A549 (cell line): ENCODE data around the gene SYTL3. TPM values are rescaled to one million over a fixed set of nuclear protein-coding genes. Genes with fewer than 3 reads are reported as not detected.

Experiments
- ATAC-seq, 2 experiments: fragments of 200-7000 bp in 1 of 2; fragments of >200 bp in 1 of 2; cut with Nextera tagmentation in 1 of 2; cut with Tn5 transposase in 1 of 2; 3 replicates each; pipeline versions ENCODE4 v1.8.0 to v1.9.1; 2018 to 2020; ENCODE audit warnings: mild to moderate bottlenecking in 1 of 2, moderate library complexity in 1 of 2
- CTCF ChIA-PET: fragments of 300-600 bp; sonication (Branson Sonifier 250); formaldehyde crosslinking; extraction: SDS; loops from one replicate; lab custom pipeline; 2021; ENCODE audit warnings: antibody characterized with exemption, inconsistent platforms; lab: Yijun Ruan, JAX
- POLR2A ChIA-PET: fragments of 350-600 bp; formaldehyde crosslinking; extraction: SDS; loops from one replicate; lab custom pipeline; 2021; ENCODE audit warnings: antibody characterized with exemption, inconsistent platforms; lab: Yijun Ruan, JAX
- DNase-seq, 2 experiments: peaks; one replicate each; pipeline versions ENCODE4 v3.0.0 to v3.0.0-alpha.2; 2011 to 2016; ENCODE audit warnings: low read depth in 1 of 2, low spot score in 1 of 2
- FAIRE-seq: peaks from 2 replicates; lab custom pipeline; 2011; peaks lifted over from hg19 to GRCh38; lab: Jason Lieb, UNC
- H3K27ac ChIP-seq, 2 experiments: fragments of >200 bp; sonication (Bioruptor Twin); formaldehyde crosslinking; 3 replicates each; pipeline ENCODE4 v1.5.1; 2016 to 2017
- H3K4me1 ChIP-seq: fragments of >200 bp; sonication (Bioruptor Twin); formaldehyde crosslinking; 3 replicates; pipeline ENCODE4 v1.6.1; 2016
- H3K4me2 ChIP-seq: fragments of >200 bp; sonication (Bioruptor Twin); formaldehyde crosslinking; 3 replicates; pipeline ENCODE4 v1.6.1; 2016
- H3K4me3 ChIP-seq: fragments of >200 bp; sonication (Bioruptor Twin); formaldehyde crosslinking; 3 replicates; pipeline ENCODE4 v1.5.1; 2016
- H3K9me3 ChIP-seq: fragments of >200 bp; sonication (Bioruptor Twin); formaldehyde crosslinking; 3 replicates; pipeline ENCODE4 v1.6.1; 2016
- CEBPB ChIP-seq, 2 experiments: fragments of >200 bp in 1 of 2; sonication (Bioruptor Twin) in 1 of 2; formaldehyde crosslinking in 1 of 2; IDR thresholded peaks; 2 replicates each; pipeline ENCODE4 v1.6.1; 2012 to 2016
- CHD4 ChIP-seq: fragments of 200-600 bp; sonication (generic); IDR thresholded peaks from 2 replicates; pipeline ENCODE4 v1.6.1; 2016; ENCODE audit warnings: antibody characterized with exemption, mild to moderate bottlenecking, borderline replicate concordance
- EHMT2 ChIP-seq: fragments of 200-600 bp; sonication (generic); IDR thresholded peaks from 2 replicates; pipeline ENCODE4 v1.6.1; 2016; ENCODE audit warnings: antibody characterized with exemption, low read depth, mild to moderate bottlenecking, moderate library complexity
- GATA3 ChIP-seq: IDR thresholded peaks from 2 replicates; pipeline ENCODE4 v1.6.1; 2012; ENCODE audit warnings: borderline replicate concordance
- KDM5A ChIP-seq: fragments of 200-600 bp; sonication (generic); IDR thresholded peaks from 2 replicates; pipeline ENCODE4 v1.6.1; 2016; ENCODE audit warnings: antibody characterized with exemption, mild to moderate bottlenecking
- RARB ChIP-seq: fragments of 250-450 bp; sonication (Bioruptor Pico); IDR thresholded peaks from 2 replicates; pipeline ENCODE4 v1.8.0; 2021; ENCODE audit warnings: mild to moderate bottlenecking, moderate library complexity
- RCOR1 ChIP-seq: fragments of 150-350 bp; IDR thresholded peaks from 2 replicates; pipeline ENCODE4 v1.6.1; 2014; ENCODE audit warnings: antibody characterized with exemption, low read length, low read depth
- RFX5 ChIP-seq: fragments of 450-650 bp; IDR thresholded peaks from 2 replicates; pipeline ENCODE4 v1.7.1; 2014; ENCODE audit warnings: antibody characterized with exemption, mild to moderate bottlenecking, moderate library complexity
- SREBF2 ChIP-seq: fragments of 450-650 bp; IDR thresholded peaks from 2 replicates; pipeline ENCODE4 v1.6.1; 2014; ENCODE audit warnings: mild to moderate bottlenecking, moderate library complexity
- TFCP2L1 ChIP-seq: fragments of 250-450 bp; sonication (Bioruptor Pico); IDR thresholded peaks from 2 replicates; pipeline ENCODE4 v1.5.0; 2021; ENCODE audit warnings: mild to moderate bottlenecking
- TP53 ChIP-seq: fragments of 250-450 bp; sonication (Bioruptor Pico); IDR thresholded peaks from 2 replicates; pipeline ENCODE4 v1.5.0; 2021; ENCODE audit warnings: mild to moderate bottlenecking, moderate library complexity
- ZFP36 ChIP-seq: fragments of 450-650 bp; IDR thresholded peaks from 2 replicates; pipeline ENCODE4 v1.6.1; 2014; ENCODE audit warnings: borderline replicate concordance; ENCODE audit not compliant: partially characterized antibody
- ZSCAN20 ChIP-seq: fragments of 250-450 bp; sonication (Bioruptor Pico); IDR thresholded peaks from 2 replicates; pipeline ENCODE4 v1.8.0; 2022; ENCODE audit warnings: mild to moderate bottlenecking, moderate library complexity
- WGBS: methylation state at CpG from one replicate; pipeline ENCODE4 v1.1.6; 2017; ENCODE audit errors: missing lambda C conversion rate; 5-methylcytosine and 5-hydroxymethylcytosine counted together
- polyA plus RNA-seq, 4 experiments: library from polyadenylated mRNA; depleted of rRNA in 3 of 4; stranded (reverse); fragments of >200 nt; fragmentation: RNase III in 1 of 4; extraction: RNeasy Plus Mini Kit Qiagen cat#74134 plus additional on column Dnase treatment in 1 of 4; gene quantifications; 2 replicates in 3 of 4; 3 replicates in 1 of 4; pipeline ENCODE4 v1.2.3, GENCODE V29; 2011 to 2017
- TF ChIP-seq, protein P1 (sequence below): IDR thresholded peaks from 2 replicates; pipeline ENCODE4 v1.6.1; 2012
- TF ChIP-seq, protein P2 (sequence below): fragments of 200-600 bp; sonication (generic); IDR thresholded peaks from 2 replicates; pipeline ENCODE4 v1.6.1; 2016; ENCODE audit warnings: antibody characterized with exemption, mild to moderate bottlenecking, moderate library complexity
- TF ChIP-seq, protein P3 (sequence below): fragments of >200 bp; sonication (Bioruptor Twin); formaldehyde crosslinking; IDR thresholded peaks from 2 replicates; pipeline ENCODE4 v1.6.1; 2016
- TF ChIP-seq, protein P4 (sequence below): fragments of 250-450 bp; sonication (Bioruptor Pico); IDR thresholded peaks from 2 replicates; pipeline ENCODE4 v1.5.0; 2020; ENCODE audit warnings: low read depth, mild to moderate bottlenecking, moderate library complexity

The SYTL3 gene
- polyA plus RNA-seq, 2 of the 4 experiments (the other 2 are of a cell fraction) = 0.63 to 0.89 TPM

DNA sequence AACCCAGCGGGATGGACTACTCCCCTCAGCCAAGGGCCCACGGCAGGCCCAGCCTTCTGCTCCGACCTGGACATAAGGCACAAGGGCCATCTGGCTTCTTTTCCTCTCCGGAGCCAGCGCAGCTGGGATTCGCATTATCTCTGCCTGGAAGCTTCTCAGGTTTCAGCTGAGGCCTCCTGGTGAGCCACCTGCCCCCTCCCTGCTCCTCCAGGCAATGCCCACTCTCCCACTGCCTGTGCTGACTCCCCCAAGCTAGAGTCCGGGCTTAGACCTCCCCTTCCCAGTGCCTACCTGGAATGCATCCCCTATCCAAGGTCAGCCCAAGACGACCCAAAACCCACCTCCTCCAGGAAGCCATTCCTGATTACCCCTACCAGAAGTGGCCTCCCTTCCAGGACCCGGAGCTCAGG, 108.6 kb downstream of the SYTL3 start:
- H3K9me3 ChIP-seq = no peaks in the 10 kb centered on the region
- FAIRE-seq (no peak), ATAC-seq (no peak), DNase-seq (no peak)
- WGBS = 71% methylated on average over 9 of the region's 9 CpGs
- POLR2A ChIA-PET = no interaction called here
- TF ChIP-seq RARB (CRISPR knock-in tag) = no peak
- no peak for TF ChIP-seq KDM5A
- no peak for TF ChIP-seq EHMT2
- TF ChIP-seq ZFP36 = peak; percentile 54
- TF ChIP-seq, all 56 proteins: peak for 1
- Histone ChIP-seq H3K4me3 (no peak overlapping the region), H3K4me1 (no peaks in the 10 kb centered on the region), H3K27ac (no peak overlapping the region), H3K4me2 (no peak overlapping the region)
- CTCF ChIA-PET = interaction anchor here (0.6 to 2.7 kb wide), 2 partner anchors 9 to 54 kb away, joined by 3 to 7 read pairs; no protein-coding TSS in a partner anchor

DNA sequence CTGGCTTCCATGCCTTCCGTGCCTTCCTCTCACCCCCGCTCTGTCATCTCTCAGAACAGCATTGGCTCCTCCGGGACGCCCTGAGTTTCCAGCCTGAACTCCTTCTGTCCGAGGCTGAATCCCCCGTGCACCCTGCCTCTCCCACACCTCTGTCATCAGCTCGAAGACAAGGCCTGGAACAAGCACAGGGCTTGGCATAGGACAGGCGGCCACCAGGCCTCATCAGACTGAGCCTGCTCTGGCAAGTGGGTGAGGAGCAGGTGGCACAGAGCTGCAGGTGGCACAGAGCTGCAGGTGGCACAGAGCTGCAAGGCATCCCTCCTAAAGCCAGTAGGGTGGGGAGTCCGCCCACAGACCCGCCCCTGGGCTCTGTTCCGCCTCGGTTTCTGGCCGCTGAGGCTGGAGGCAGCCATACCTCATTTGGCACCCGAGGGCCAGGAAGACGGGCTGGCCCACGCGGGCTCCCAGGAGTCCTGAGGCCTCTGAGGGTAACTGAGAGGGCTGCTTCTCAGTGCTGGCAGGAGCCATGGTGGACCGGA, 109.2 kb downstream of the SYTL3 start:
- no peak overlapping the region for H3K4me3 ChIP-seq
- FAIRE-seq (no peak), ATAC-seq (peak in 1 of 2 experiments; percentile 2; a peak in 2 of 6 replicates), DNase-seq (no peak)
- 84% methylated on average over 12 of the region's 18 CpGs for WGBS
- no peak overlapping the region for H3K27ac ChIP-seq
- H3K9me3 ChIP-seq = no peaks in the 10 kb centered on the region
- no peak overlapping the region for H3K4me2 ChIP-seq
- POLR2A ChIA-PET = no interaction called here
- no peak for TF ChIP-seq RCOR1
- TF ChIP-seq KDM5A = no peak
- TF ChIP-seq ZSCAN20 (CRISPR knock-in tag) = no peak
- no peak for TF ChIP-seq TP53 (CRISPR knock-in tag)
- no peak for TF ChIP-seq RARB (CRISPR knock-in tag)
- H3K4me1 ChIP-seq = no peaks in the 10 kb centered on the region
- CTCF ChIA-PET = interaction anchor here (0.6 to 2.7 kb wide), 2 partner anchors 9 to 55 kb away, joined by 3 to 7 read pairs; no protein-coding TSS in a partner anchor

DNA sequence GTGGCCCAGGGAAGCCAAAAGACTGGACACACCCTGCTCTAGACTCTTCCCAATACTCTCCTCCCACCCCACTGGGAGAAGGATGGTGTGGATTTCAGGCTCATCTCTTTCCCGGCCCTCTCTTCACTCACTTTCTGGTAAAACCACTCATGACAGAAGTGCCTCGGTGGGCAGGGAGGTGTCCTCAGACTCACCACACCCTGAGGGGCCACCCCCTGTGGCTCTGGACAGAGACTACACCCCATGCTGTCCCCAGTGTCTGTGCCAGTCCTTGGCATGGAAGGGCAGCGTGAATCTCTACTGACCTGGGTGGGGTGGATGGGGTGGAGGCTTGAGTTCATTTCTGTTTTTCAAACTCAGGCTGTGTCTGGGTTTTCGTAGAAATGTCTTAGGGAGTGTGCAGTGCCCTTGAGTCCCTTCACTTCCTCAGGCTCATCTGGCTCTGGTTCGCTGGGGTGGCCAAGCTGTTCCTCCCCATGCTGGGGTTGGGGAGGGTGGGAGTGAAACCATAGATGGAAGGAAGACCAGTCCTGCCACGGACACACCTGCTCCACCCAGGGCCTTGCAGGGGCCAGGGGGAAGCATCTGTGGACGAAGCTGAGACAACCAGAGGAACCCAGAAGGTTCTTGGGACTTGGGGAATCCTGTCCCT, 110.2 kb downstream of the SYTL3 start:
- ATAC-seq = peak; percentile 5 to 10; a peak in 3 of 6 replicates
- WGBS = 81% methylated on average over 4 of the region's 7 CpGs

DNA sequence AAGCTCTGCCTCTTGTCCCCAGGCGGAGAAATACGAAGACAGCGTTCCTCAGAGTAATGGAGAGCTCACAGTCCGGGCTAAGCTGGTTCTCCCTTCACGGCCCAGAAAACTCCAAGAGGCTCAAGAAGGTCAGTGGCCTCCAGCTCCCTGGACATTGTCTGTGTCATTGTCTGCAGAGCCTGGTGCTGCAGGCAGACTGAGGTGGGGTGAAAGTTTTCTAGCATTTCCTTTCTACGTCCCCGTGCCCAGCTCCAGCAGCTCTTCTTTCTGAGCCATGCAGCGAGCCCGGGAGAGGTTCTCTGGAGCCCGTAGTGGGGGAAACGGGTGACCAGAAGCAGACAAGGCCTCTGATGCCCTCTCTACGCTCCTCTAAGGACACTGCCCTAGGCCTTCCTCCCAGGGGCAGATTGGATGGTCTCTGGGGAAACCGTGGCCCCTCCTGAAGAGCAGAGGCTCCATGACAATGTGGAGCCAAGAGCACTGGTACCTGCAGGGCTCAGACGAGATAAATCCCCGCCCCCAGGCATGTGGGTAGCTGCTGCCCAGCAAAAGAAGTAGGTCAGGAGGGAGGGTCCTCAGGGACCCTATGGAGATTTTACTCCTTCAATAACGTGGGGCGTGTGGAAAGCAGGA, 110.9 kb downstream of the SYTL3 start:
- H3K4me2 ChIP-seq = no peak overlapping the region
- TF ChIP-seq, protein P1, sequence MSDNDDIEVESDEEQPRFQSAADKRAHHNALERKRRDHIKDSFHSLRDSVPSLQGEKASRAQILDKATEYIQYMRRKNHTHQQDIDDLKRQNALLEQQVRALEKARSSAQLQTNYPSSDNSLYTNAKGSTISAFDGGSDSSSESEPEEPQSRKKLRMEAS = no peak
- TF ChIP-seq RFX5 = no peak
- TF ChIP-seq, protein P2, sequence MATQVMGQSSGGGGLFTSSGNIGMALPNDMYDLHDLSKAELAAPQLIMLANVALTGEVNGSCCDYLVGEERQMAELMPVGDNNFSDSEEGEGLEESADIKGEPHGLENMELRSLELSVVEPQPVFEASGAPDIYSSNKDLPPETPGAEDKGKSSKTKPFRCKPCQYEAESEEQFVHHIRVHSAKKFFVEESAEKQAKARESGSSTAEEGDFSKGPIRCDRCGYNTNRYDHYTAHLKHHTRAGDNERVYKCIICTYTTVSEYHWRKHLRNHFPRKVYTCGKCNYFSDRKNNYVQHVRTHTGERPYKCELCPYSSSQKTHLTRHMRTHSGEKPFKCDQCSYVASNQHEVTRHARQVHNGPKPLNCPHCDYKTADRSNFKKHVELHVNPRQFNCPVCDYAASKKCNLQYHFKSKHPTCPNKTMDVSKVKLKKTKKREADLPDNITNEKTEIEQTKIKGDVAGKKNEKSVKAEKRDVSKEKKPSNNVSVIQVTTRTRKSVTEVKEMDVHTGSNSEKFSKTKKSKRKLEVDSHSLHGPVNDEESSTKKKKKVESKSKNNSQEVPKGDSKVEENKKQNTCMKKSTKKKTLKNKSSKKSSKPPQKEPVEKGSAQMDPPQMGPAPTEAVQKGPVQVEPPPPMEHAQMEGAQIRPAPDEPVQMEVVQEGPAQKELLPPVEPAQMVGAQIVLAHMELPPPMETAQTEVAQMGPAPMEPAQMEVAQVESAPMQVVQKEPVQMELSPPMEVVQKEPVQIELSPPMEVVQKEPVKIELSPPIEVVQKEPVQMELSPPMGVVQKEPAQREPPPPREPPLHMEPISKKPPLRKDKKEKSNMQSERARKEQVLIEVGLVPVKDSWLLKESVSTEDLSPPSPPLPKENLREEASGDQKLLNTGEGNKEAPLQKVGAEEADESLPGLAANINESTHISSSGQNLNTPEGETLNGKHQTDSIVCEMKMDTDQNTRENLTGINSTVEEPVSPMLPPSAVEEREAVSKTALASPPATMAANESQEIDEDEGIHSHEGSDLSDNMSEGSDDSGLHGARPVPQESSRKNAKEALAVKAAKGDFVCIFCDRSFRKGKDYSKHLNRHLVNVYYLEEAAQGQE = no peak
- no peak for TF ChIP-seq SREBF2
- no peak for TF ChIP-seq TFCP2L1
- no peak for TF ChIP-seq GATA3
- TF ChIP-seq, protein P3, sequence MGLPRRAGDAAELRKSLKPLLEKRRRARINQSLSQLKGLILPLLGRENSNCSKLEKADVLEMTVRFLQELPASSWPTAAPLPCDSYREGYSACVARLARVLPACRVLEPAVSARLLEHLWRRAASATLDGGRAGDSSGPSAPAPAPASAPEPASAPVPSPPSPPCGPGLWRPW = no peak
- CTCF ChIA-PET = interaction anchor here (0.7 to 2.7 kb wide), 4 partner anchors 16 to 57 kb away, joined by 3 to 7 read pairs (median 4); no protein-coding TSS in a partner anchor
- H3K9me3 ChIP-seq = no peaks in the 10 kb centered on the region
- ATAC-seq (peak; percentile 3 to 15; a peak in 3 of 6 replicates), FAIRE-seq (no peak), DNase-seq (no peak)
- no peak overlapping the region for H3K27ac ChIP-seq
- WGBS = 88% methylated on average over 17 of the region's 17 CpGs
- POLR2A ChIA-PET = no interaction called here
- no peak overlapping the region for H3K4me3 ChIP-seq
- no peaks in the 10 kb centered on the region for H3K4me1 ChIP-seq

More for the DNA sequence above, 110.2 kb downstream of the SYTL3 start:
- FAIRE-seq (no peak), DNase-seq (no peak)
- H3K4me3 ChIP-seq = no peak overlapping the region
- H3K4me1 ChIP-seq = no peaks in the 10 kb centered on the region
- no peaks in the 10 kb centered on the region for H3K9me3 ChIP-seq
- H3K27ac ChIP-seq = no peak overlapping the region
- TF ChIP-seq CHD4 (no peak), CEBPB (IDR thresholded peaks at IDR 0.05) (no peak), SREBF2 (no peak)
- TF ChIP-seq, protein P4, sequence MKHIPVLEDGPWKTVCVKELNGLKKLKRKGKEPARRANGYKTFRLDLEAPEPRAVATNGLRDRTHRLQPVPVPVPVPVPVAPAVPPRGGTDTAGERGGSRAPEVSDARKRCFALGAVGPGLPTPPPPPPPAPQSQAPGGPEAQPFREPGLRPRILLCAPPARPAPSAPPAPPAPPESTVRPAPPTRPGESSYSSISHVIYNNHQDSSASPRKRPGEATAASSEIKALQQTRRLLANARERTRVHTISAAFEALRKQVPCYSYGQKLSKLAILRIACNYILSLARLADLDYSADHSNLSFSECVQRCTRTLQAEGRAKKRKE = no peak
- TF ChIP-seq, protein P1 = no peak
- POLR2A ChIA-PET = no interaction called here
- H3K4me2 ChIP-seq = no peak overlapping the region
- CTCF ChIA-PET = interaction anchor here (0.7 to 2.7 kb wide), 4 partner anchors 15 to 56 kb away, joined by 3 to 7 read pairs (median 4); no protein-coding TSS in a partner anchor
